Upper lobe of left lung (tissue), 4 donors: ENCODE results near the gene HNRNPUL1.

Experiments used
- CTCF ChIP-seq, 6 experiments: fragments of 450-650 bp in 4 of 6; fragments of 200-600 bp in 2 of 6; sonication (generic) in 2 of 6; IDR thresholded peaks; one replicate each; pipeline ENCODE4 v1.5.1; 2016 to 2019; ENCODE audit warnings: antibody characterized with exemption in 6 of 6
- POLR2A ChIP-seq, 4 donors: fragments of 450-650 bp; IDR thresholded peaks; one replicate each; pipeline ENCODE4 v1.5.1; 2016 to 2017; ENCODE audit warnings: antibody characterized with exemption in 4 of 4, mild to moderate bottlenecking in 2 of 4
- POLR2AphosphoS5 ChIP-seq, 2 donors: sonication (generic); formaldehyde crosslinking; IDR thresholded peaks; one replicate each; pipeline ENCODE4 v1.5.1; 2017; ENCODE audit warnings: antibody characterized with exemption in 2 of 2

GRCh38 chr19:41307090-41307875, 43.1 kb downstream of the HNRNPUL1 start:
- TF ChIP-seq POLR2AphosphoS5 (IDR thresholded peaks at IDR 0.05) = no peak
- TF ChIP-seq CTCF (IDR thresholded peaks at IDR 0.05) = no peak
- TF ChIP-seq POLR2A (IDR thresholded peaks at IDR 0.05) = no peak
